GM11168 (cell line): ENCODE measurements around the gene ADRA2B.
"Not testable (repeated sequence)": the region's sequence is repeated elsewhere in the genome, so short reads cannot be mapped to it uniquely, and the experiment has no call there.

Source experiments
- in situ Hi-C: fragments of 300-500 bp; cut with MboI; formaldehyde crosslinking; loops from one replicate; pipeline ENCODE4 v1.12.0; 2022; ENCODE audit warnings: low sequenced_read_pairs; ENCODE audit not compliant: unreplicated experiment

The ADRA2B gene

GRCh38 chr2:96116424-96116878 lies at the start of gene ADRA2B:
ADRA2B (minus strand) TSS chr2:96116571; CDS start chr2:96116149, 422 bp downstream.
- in situ Hi-C loops, result loop anchor here (10.0 to 25.0 kb wide), 2 partner anchors 112 to 329 kb away; no protein-coding TSS in a partner anchor

DNA sequence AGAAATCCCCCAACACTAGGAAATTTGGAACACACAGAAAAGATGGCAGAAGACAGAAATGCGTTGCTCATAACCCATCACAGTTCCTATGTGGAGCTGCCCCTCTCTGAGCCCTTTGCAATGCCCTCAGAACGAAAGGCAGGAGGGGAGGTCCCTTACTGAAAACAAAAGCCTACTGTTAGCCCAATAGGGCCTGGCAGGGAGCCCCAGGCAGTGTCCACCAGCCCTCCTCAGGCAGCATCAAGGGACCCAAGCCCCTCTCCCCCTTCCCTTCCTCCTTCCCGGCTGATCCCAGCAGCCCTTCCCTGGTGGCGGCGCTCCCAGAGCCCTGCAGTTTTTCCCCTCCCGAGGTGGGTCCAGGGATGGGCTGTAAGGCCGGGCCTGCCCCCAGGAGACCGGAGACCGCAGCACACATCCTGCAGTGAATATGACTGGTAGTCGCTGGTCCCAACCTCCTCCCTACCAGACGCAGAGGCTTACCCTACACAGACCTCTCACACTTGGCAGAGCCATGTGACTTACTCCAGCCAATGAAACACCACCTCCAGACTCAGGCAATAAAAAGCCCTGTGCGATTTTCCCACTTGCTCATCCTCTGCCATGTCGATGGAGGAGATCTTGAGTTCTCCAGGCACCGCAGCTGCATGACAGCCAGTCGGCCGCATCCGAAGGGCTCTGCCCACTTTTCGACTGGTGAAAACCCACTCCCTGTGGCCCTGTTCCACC lies 48.3 kb upstream of the ADRA2B start:
- in situ Hi-C loops, result no loop called here

GRCh38 chr2:96163768-96164429 lies 47.5 kb upstream of the ADRA2B start:
- in situ Hi-C loops, result no loop called here

DNA sequence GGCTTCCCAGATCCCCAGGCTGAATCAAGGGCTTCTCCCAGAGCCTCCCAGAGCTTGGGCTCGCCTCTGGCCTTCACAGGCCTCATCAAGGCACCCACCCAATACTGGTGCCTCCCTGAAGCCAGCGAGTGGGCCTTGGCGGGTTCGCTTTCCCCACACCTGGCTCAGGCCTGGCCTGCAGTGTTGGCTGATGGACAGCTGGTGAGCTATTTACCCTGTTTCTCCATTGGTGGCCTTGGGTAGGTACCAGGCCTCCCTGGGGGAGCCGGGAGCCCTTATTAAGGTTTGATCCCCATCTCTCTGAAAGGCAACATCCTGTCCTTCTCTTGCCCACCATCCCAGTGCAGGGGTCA lies 47.0 kb upstream of the ADRA2B start:
- in situ Hi-C loops, result no loop called here

DNA sequence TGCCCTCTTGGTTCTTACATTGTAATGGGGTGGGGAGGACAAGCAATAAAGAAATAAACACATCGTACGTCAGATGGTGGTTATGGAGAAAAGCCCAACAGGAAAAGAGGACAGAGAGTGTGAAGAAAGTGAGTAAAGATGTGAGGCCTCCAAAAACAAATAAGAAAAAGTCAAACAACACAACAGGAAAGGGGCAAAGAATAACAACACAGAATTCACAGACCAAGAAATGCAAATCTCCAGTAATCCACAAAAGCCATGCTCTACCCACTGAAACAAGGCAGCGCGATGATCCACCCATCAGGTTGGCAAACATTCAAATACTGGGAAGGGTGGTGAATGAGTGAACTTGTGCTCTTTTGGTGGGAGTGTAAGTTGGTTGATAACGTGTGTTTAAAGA lies 45.5 kb upstream of the ADRA2B start:
- in situ Hi-C loops, result no loop called here

- in situ Hi-C loops, result not testable (repeated sequence)
These were observed 44.0 kb upstream of the ADRA2B start for GRCh38 chr2:96160366-96160765.

GRCh38 chr2:96159084-96159830 lies 42.9 kb upstream of the ADRA2B start:
- in situ Hi-C loops, result no loop called here

DNA sequence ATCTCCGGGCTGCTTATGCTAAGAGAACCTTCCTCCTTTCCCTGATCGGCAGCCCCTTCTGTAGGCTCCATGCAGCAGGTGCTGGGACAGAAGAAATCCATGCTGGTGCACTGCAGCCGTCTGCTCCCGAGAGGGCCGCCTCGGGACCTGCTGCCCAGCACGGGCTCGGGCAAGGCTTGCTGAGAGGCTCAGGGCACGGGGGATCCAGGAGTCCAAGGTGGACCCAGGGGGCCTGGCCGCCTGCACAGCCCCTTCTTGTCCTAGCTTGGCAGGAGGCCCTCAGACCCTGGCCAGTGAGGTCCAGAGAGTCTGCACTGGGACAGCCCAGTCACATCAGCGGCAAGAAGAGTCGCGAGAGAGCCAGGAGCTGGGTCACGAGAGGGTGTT lies 42.2 kb upstream of the ADRA2B start:
- in situ Hi-C loops, result no loop called here

GRCh38 chr2:96157649-96158553 lies 41.5 kb upstream of the ADRA2B start:
- in situ Hi-C loops, result no loop called here

DNA sequence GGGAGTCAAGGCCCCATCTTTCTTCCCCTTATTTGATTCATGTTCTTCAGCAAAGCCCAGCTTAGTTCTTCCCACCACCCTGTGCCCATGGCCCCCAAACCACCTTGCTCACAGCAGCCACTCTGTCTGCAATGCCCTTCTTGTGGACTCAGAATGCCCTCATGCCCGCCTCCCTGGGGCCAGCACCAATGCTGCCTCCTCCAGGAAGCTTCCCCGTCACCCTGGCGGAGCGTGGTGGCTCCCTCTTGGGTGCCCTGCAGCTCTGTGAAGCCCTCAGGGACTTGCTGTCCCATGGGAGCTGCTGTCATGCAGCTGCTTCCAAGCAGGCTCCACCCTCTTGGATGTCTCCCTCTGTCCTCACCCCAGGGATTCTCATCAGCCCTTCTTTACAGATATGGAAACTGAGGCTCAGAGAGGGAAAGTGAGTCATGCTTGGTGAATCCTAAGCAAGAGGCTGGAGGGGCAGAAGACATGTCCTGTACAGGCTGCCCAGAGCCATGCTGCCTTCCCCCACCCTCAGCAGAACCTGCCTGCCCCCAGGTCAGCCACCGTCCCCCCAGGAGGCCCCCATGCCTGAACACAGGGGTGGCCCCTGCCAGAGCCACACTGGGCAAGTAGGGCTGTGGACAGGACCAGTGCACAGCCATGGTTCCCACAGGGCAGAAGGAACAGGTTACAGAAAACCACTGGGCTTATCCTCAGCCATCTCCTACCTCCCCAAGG lies 40.7 kb upstream of the ADRA2B start:
- in situ Hi-C loops, result no loop called here

- in situ Hi-C loops, result no loop called here
These were observed 39.8 kb upstream of the ADRA2B start for GRCh38 chr2:96156011-96156820.

DNA sequence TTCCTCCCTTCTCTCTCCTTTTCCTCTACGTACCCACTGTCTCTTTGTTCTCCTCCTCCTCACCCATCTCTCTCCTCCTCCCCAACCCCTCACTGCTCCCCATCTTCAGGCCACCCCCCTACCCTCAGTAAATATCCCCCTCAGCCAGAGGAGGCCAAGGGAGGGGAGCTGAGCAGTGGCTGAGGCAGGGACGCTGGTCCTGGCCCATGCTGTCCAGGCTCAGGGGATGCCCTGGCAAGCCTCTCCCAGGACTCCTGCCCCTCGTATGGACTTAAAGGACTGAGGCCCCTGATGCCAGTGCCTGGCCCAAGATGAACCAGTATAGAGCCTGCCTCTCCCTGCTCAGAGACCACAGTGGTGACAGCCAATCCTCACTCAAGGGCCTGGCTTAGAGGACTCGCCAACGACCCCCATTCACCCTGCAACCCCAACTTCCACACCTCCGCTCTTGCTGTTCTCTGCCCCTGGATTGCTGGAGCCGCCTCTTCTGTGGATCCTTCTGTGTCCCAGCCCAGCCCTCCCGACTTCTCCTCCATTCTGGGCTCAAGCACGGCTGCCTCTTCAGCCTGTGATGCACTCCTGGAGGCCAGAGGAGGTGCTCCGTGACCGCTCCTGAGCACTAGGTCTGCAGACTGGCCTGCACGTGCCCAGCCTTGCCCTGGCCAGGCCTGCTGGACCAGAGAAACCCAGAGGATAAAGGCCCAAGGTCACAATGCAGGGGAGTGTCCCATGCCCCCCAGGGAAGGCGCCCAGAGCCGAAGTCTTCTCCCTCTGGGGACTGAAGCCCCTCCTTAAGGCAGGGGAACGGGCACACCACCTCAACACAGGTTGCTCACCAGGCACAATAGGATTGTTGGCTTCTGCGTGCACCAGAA lies 38.4 kb upstream of the ADRA2B start:
- in situ Hi-C loops, result no loop called here

GRCh38 chr2:96153991-96154431 lies 37.6 kb upstream of the ADRA2B start:
- in situ Hi-C loops, result no loop called here

DNA sequence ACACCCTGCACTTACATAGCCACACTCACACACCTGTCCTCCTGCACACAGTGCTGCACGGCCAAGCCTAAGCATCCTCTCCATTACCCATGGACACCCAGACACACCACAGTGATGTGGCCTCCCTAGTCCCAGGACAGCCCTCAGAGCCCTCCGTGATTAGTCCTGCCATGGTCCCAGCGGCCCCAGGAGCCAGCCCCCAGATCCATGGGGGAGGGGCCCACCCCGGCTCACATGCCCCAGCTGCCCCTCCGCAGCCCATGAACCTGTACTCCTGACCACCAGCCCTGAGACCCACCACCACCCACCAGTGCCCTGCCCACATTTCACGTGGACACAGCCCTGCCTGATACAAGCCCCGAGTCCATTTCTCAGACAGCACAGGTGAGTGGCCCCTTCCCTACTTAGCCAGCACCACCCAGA lies 36.9 kb upstream of the ADRA2B start:
- in situ Hi-C loops, result no loop called here

DNA sequence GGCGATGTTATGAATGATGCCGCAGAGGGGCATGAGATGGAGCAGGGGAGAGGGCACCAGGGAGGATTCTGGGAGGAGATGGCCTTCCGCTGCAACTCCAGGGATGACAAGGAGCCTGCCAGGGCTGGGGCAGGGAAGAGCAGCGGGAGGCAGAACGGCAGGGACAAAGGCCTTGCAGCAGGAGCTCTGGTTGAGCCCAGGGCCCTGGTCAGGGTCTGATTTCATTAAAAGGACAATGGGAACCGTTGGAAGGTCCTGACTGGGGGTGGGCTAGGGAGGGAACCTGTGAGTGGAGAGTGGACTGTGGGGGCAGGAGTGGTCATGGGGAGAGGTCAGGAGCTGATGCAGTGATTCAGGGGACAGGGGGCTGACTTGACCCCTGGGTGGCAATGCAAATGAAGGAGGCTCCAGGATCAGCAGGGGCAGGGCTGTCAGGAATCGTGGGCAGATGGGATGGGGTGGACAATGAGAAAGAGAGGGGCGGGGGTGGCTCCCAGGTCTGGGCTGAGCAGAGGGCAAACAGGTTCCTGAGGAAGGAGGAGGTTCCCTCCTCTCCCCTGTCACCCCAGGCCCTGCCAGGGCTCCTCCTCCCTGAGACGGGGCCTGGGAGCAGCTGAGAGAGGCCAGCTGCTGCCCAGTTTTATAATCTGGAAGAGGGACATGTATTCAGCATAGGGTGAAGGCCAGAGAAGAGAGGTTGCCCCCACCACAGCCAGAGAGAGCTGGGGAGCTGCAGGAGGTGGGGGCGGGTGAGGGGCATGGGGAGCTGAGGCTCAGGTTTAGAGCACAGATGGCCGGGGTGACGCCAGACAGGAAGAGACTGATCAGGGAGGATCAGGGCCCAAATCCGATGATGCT lies 36.2 kb upstream of the ADRA2B start:
- in situ Hi-C loops, result no loop called here

GRCh38 chr2:96151595-96152303 lies 35.4 kb upstream of the ADRA2B start:
- in situ Hi-C loops, result no loop called here
